ENCODE measurements around the gene CPA4.

CPA4 gene

GRCh38 chr7:130334274-130334673 lies 41.3 kb downstream of the CPA4 start:
- DNase-seq (ENCODE audit: low read depth): no peak
- H3K4me3 ChIP-seq (ENCODE audit: low read length): no peak overlapping the region
- no peak for TF ChIP-seq CTCF (conservative IDR thresholded peaks at IDR 0.05; ENCODE audit: low read depth, low read length)

GRCh38 chr7:130337410-130337971 lies 44.5 kb downstream of the CPA4 start:
- no peak for TF ChIP-seq CTCF (conservative IDR thresholded peaks at IDR 0.05; ENCODE audit: low read depth, low read length)
- no peak for DNase-seq (ENCODE audit: low read depth)
- H3K4me3 ChIP-seq (ENCODE audit: low read length): no peak overlapping the region

GRCh38 chr7:130338233-130338632 lies 45.3 kb downstream of the CPA4 start:
- no peak overlapping the region for H3K4me3 ChIP-seq (ENCODE audit: low read length)
- DNase-seq (ENCODE audit: low read depth): no peak
- no peak for TF ChIP-seq CTCF (conservative IDR thresholded peaks at IDR 0.05; ENCODE audit: low read depth, low read length)

GRCh38 chr7:130341882-130342281 lies 48.9 kb downstream of the CPA4 start:
- TF ChIP-seq CTCF (conservative IDR thresholded peaks at IDR 0.05; ENCODE audit: low read depth, low read length): no peak
- no peak overlapping the region for H3K4me3 ChIP-seq (ENCODE audit: low read length)
- DNase-seq (ENCODE audit: low read depth): no peak

- no peak for TF ChIP-seq CTCF (conservative IDR thresholded peaks at IDR 0.05; ENCODE audit: low read depth, low read length)
- H3K4me3 ChIP-seq (ENCODE audit: low read length): no peak overlapping the region
- no peak for DNase-seq (ENCODE audit: low read depth)
Observed at GRCh38 chr7:130342701-130343380, 49.9 kb downstream of the CPA4 start.

- no peak for DNase-seq (ENCODE audit: low read depth)
- no peak within 1 kb of the TSS for H3K4me3 ChIP-seq (ENCODE audit: low read length)
- TF ChIP-seq CTCF (conservative IDR thresholded peaks at IDR 0.05; ENCODE audit: low read depth, low read length): no peak
Observed at GRCh38 chr7:130344271-130344866, 51.4 kb downstream of the CPA4 start, which contains the start of gene CPA5. TSS of gene CPA5 (plus strand) at chr7:130344816. CDS start at chr7:130346486, 1,670 bp downstream.

GRCh38 chr7:130345136-130345535 lies 52.2 kb downstream of the CPA4 start:
- no peak for TF ChIP-seq CTCF (conservative IDR thresholded peaks at IDR 0.05; ENCODE audit: low read depth, low read length)
- DNase-seq (ENCODE audit: low read depth): no peak
- no peak overlapping the region for H3K4me3 ChIP-seq (ENCODE audit: low read length)

Data from retinal pigment epithelial cell (primary cell).